Measurements from ENCODE around the gene PDE4D. TPM values are rescaled to one million over a fixed set of nuclear protein-coding genes. Genes with fewer than 3 reads are reported as not detected.

PDE4D gene
- total RNA-seq, 1 donor from 2014 or later = 2.3 TPM

GRCh38 chr5:59246145-59246869 lies 647.2 kb downstream of the PDE4D start:
- Histone ChIP-seq H3K9ac (no peak overlapping the region), H3K4me3 (no peak overlapping the region), H3K4me1 (no peaks in the 10 kb centered on the region), H3K27me3 (no peaks in the 10 kb centered on the region), H3K36me3 (no peaks in the 10 kb centered on the region), H3K27ac (no peak overlapping the region), H3F3A (ENCODE audit: low read depth) (no peaks in the 10 kb centered on the region), H3K9me3 (ENCODE audit: low read depth) (no peaks in the 10 kb centered on the region), H3K79me2 (ENCODE audit: low read depth) (no peaks in the 10 kb centered on the region), H3K4me2 (no peak overlapping the region), H4K20me1 (ENCODE audit: low read depth) (no peaks in the 10 kb centered on the region), H2AFZ (replicated peaks) (no peak overlapping the region)
- TF ChIP-seq CTCF (IDR thresholded peaks at IDR 0.05) = no peak
- TF ChIP-seq EZH2 (IDR thresholded peaks at IDR 0.05) = no peak
- no peak for TF ChIP-seq EZH2phosphoT487 (IDR thresholded peaks at IDR 0.05)
- H3K36me3 Mint-ChIP-seq = no peaks in the 10 kb centered on the region
- no peak overlapping the region for H3K27ac Mint-ChIP-seq
- H3K9me3 Mint-ChIP-seq = no peaks in the 10 kb centered on the region
- no peak overlapping the region for H3K4me3 Mint-ChIP-seq
- no peak for DNase-seq (ENCODE audit: low spot score)
- no peaks in the 10 kb centered on the region for H3K4me1 Mint-ChIP-seq
- no peaks in the 10 kb centered on the region for H3K27me3 Mint-ChIP-seq (ENCODE audit: insufficient read depth, low read depth)

DNA sequence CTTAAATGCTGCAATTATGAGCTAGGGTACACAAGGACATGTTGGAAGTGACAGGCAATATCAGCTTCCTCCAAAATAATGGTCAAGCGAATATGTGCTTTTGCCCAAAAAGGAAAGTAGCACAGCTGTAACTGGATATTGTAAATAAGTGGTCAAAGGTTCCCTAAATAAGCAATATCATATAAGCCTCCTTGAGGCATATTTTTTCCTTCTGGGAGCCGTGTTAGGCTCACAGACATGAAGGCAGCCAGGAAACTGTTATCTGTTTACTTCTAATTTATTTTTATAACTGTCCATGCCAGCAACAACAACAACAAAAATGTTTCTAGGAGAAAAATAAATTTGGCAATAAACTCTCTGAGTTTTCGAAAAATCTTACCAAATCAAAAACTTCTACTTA lies 648.3 kb downstream of the PDE4D start:
- no peaks in the 10 kb centered on the region for H3K79me2 ChIP-seq (ENCODE audit: low read depth)
- H3K36me3 ChIP-seq = no peaks in the 10 kb centered on the region
- H3K36me3 Mint-ChIP-seq = no peaks in the 10 kb centered on the region
- no peaks in the 10 kb centered on the region for H3K27me3 Mint-ChIP-seq (ENCODE audit: insufficient read depth, low read depth)
- no peak overlapping the region for H3K27ac Mint-ChIP-seq
- no peak overlapping the region for H2AFZ ChIP-seq (replicated peaks)
- H3K4me2 ChIP-seq = no peak overlapping the region
- no peaks in the 10 kb centered on the region for H3K4me1 ChIP-seq
- no peak overlapping the region for H3K4me3 Mint-ChIP-seq
- no peak overlapping the region for H3K27ac ChIP-seq
- no peaks in the 10 kb centered on the region for H4K20me1 ChIP-seq (ENCODE audit: low read depth)
- no peaks in the 10 kb centered on the region for H3K9me3 Mint-ChIP-seq
- no peak overlapping the region for H3K9ac ChIP-seq
- no peaks in the 10 kb centered on the region for H3K27me3 ChIP-seq
- H3K9me3 ChIP-seq (ENCODE audit: low read depth) = no peaks in the 10 kb centered on the region
- H3K4me3 ChIP-seq = no peak overlapping the region
- DNase-seq (ENCODE audit: low spot score) = no peak
- H3K4me1 Mint-ChIP-seq = no peaks in the 10 kb centered on the region
- TF ChIP-seq CTCF (IDR thresholded peaks at IDR 0.05) (no peak), EZH2phosphoT487 (IDR thresholded peaks at IDR 0.05) (no peak), EZH2 (IDR thresholded peaks at IDR 0.05) (no peak)
- H3F3A ChIP-seq (ENCODE audit: low read depth) = no peaks in the 10 kb centered on the region

GRCh38 chr5:59241552-59241951 lies 652.0 kb downstream of the PDE4D start:
- Histone ChIP-seq H3F3A (ENCODE audit: low read depth) (no peaks in the 10 kb centered on the region), H3K79me2 (ENCODE audit: low read depth) (no peaks in the 10 kb centered on the region), H3K4me1 (no peaks in the 10 kb centered on the region), H3K4me3 (no peak overlapping the region), H3K9ac (no peak overlapping the region), H3K27me3 (no peaks in the 10 kb centered on the region), H4K20me1 (ENCODE audit: low read depth) (no peaks in the 10 kb centered on the region), H2AFZ (replicated peaks) (no peak overlapping the region), H3K4me2 (no peak overlapping the region), H3K36me3 (no peaks in the 10 kb centered on the region), H3K27ac (no peak overlapping the region), H3K9me3 (ENCODE audit: low read depth) (no peaks in the 10 kb centered on the region)
- TF ChIP-seq EZH2phosphoT487 (IDR thresholded peaks at IDR 0.05) (no peak), EZH2 (IDR thresholded peaks at IDR 0.05) (no peak), CTCF (IDR thresholded peaks at IDR 0.05) (no peak)
- no peak for DNase-seq (ENCODE audit: low spot score)
- H3K36me3 Mint-ChIP-seq = no peaks in the 10 kb centered on the region
- H3K4me1 Mint-ChIP-seq = no peaks in the 10 kb centered on the region
- no peaks in the 10 kb centered on the region for H3K9me3 Mint-ChIP-seq
- no peak overlapping the region for H3K4me3 Mint-ChIP-seq
- no peak overlapping the region for H3K27ac Mint-ChIP-seq
- H3K27me3 Mint-ChIP-seq (ENCODE audit: insufficient read depth, low read depth) = no peaks in the 10 kb centered on the region

Data from neural progenitor cell (in vitro differentiated cells).